Tongue (tissue), 2 donors: ENCODE data around the gene KMT2C. TPM values are rescaled to one million over a fixed set of nuclear protein-coding genes. Genes with fewer than 3 reads are reported as not detected.
"Not testable (repeated sequence)": the region's sequence is repeated elsewhere in the genome, so short reads cannot be mapped to it uniquely, and the experiment has no call there.

Source experiments
- DNase-seq: peaks from one replicate; pipeline ENCODE4 v3.0.0-alpha.2; 2015
- total RNA-seq: library from RNA; depleted of rRNA; stranded (reverse); fragments of >200 nt; gene quantifications from one replicate; pipeline ENCODE4 v1.2.3, GENCODE V29; 2014

Gene KMT2C
- total RNA-seq, 1 donor from 2014 or later = 97.7 TPM

- DNase-seq = no peak
These were observed 33.2 kb downstream of the KMT2C start for GRCh38 chr7:152402384-152403250.

- DNase-seq = no peak
These were observed 36.5 kb downstream of the KMT2C start for GRCh38 chr7:152399344-152399743.

- no peak for DNase-seq
These were observed 40.7 kb downstream of the KMT2C start for GRCh38 chr7:152395112-152395511.

- peak; percentile 62 for DNase-seq
These were observed 41.6 kb downstream of the KMT2C start for GRCh38 chr7:152394214-152394613.

- no peak for DNase-seq
These were observed 43.5 kb downstream of the KMT2C start for GRCh38 chr7:152392254-152392653.

- not testable (repeated sequence) for DNase-seq
These were observed 49.6 kb downstream of the KMT2C start for GRCh38 chr7:152386136-152386764.

GRCh38 chr7:152384235-152385200, 51.3 kb downstream of the KMT2C start:
- not testable (repeated sequence) for DNase-seq

GRCh38 chr7:152383341-152384234, 52.2 kb downstream of the KMT2C start:
- DNase-seq = no peak

GRCh38 chr7:152382244-152382643, 53.6 kb downstream of the KMT2C start:
- no peak for DNase-seq

- not testable (repeated sequence) for DNase-seq
These were observed 54.7 kb downstream of the KMT2C start for GRCh38 chr7:152380931-152381578.

GRCh38 chr7:152378497-152378896, 57.3 kb downstream of the KMT2C start:
- not testable (repeated sequence) for DNase-seq

- DNase-seq = not testable (repeated sequence)
These were observed 58.9 kb downstream of the KMT2C start for GRCh38 chr7:152376716-152377484.

GRCh38 chr7:152370297-152370696, 65.5 kb downstream of the KMT2C start:
- DNase-seq = no peak

- DNase-seq = no peak
These were observed 66.3 kb downstream of the KMT2C start for GRCh38 chr7:152369518-152369917.

- no peak for DNase-seq
These were observed 68.6 kb downstream of the KMT2C start for GRCh38 chr7:152367170-152367569.

- DNase-seq = no peak
These were observed 69.1 kb downstream of the KMT2C start for GRCh38 chr7:152366662-152367061.

- no peak for DNase-seq
These were observed 69.7 kb downstream of the KMT2C start for GRCh38 chr7:152365982-152366603.

GRCh38 chr7:152363798-152364197, 72.0 kb downstream of the KMT2C start:
- no peak for DNase-seq

- DNase-seq = no peak
These were observed 73.5 kb downstream of the KMT2C start for GRCh38 chr7:152362128-152362926.
